ENCODE data around the gene CENPB. TPM values are rescaled to one million over a fixed set of nuclear protein-coding genes. Genes with fewer than 3 reads are reported as not detected.

The CENPB gene
- total RNA-seq, 2 experiments from 2014 or later = 25.1 to 25.3 TPM

- Histone ChIP-seq H3K4me3 (ENCODE audit: low read length) (no peak overlapping the region), H3K27me3 (ENCODE audit: control insufficient read depth in 1 of 2, insufficient read depth in 2 of 2, low read length in 2 of 2) (peaks cover 9 to 12% of the 10 kb centered on the region in 2 experiments), H3K36me3 (ENCODE audit: insufficient read depth, low read length) (no peaks in the 10 kb centered on the region), H3K9me3 (ENCODE audit: control insufficient read depth in 1 of 2, insufficient read depth in 1 of 2, low read length in 2 of 2) (no peaks in the 10 kb centered on the region), H3K27ac (ENCODE audit: low read depth in 1 of 2, low read length in 2 of 2) (no peak overlapping the region), H3K4me1 (ENCODE audit: insufficient read depth, low read length) (peaks cover 34% of the 10 kb centered on the region)
- POLR2A ChIA-PET = interaction anchor here (1.3 to 3.7 kb wide), 5 partner anchors 8 to 41 kb away, joined by 4 to 36 read pairs (median 12); partner anchors contain the start of genes ADISSP, AP5S1 and CENPB
- ATAC-seq (ENCODE audit: poor library complexity) = no peak
- Mint-ChIP-seq H3K9me3 (no peaks in the 10 kb centered on the region), H3K27ac (no peak overlapping the region), H3K36me3 (ENCODE audit: low read depth) (no peaks in the 10 kb centered on the region), H3K4me3 (peak overlapping the region; percentile 38), H3K4me1 (ENCODE audit: low read depth) (peaks cover 38% of the 10 kb centered on the region), H3K27me3 (peaks cover 14% of the 10 kb centered on the region)
- CTCF ChIA-PET = interaction anchor here (1.0 to 3.8 kb wide), 5 partner anchors 8 to 76 kb away, joined by 3 to 17 read pairs (median 6); partner anchors contain the start of genes ADISSP and CENPB
- intact Hi-C loops (cut with DNase I, micrococcal nuclease) = no loop called here
- DNase-seq = peak in 1 of 14 experiments; percentile 29
- TF ChIP-seq CTCF (IDR thresholded peaks at IDR 0.05) = no peak
Observed at GRCh38 chr20:3778976-3779375, 7.6 kb downstream of the CENPB start.

GRCh38 chr20:3777716-3778629, 8.6 kb downstream of the CENPB start:
- Histone ChIP-seq H3K9me3 (ENCODE audit: control insufficient read depth in 1 of 2, insufficient read depth in 1 of 2, low read length in 2 of 2) (no peaks in the 10 kb centered on the region), H3K27me3 (ENCODE audit: control insufficient read depth in 1 of 2, insufficient read depth in 2 of 2, low read length in 2 of 2) (peaks cover 9 to 12% of the 10 kb centered on the region in 2 experiments), H3K4me3 (ENCODE audit: low read length) (peak overlapping the region; percentile 67), H3K4me1 (ENCODE audit: insufficient read depth, low read length) (peaks cover 34% of the 10 kb centered on the region), H3K27ac (ENCODE audit: low read depth in 1 of 2, low read length in 2 of 2) (no peak overlapping the region), H3K36me3 (ENCODE audit: insufficient read depth, low read length) (no peaks in the 10 kb centered on the region)
- POLR2A ChIA-PET = interaction anchor here (1.0 to 3.7 kb wide), 6 partner anchors 9 to 79 kb away, joined by 3 to 36 read pairs (median 10); partner anchors contain the start of genes ADISSP, AP5S1 and CENPB
- no peak overlapping the region for H3K27ac Mint-ChIP-seq
- intact Hi-C loops (cut with DNase I, micrococcal nuclease) = no loop called here
- peaks cover 38% of the 10 kb centered on the region for H3K4me1 Mint-ChIP-seq (ENCODE audit: low read depth)
- CTCF ChIA-PET = interaction anchor here (0.6 to 3.8 kb wide), 7 partner anchors 9 to 77 kb away, joined by 3 to 17 read pairs (median 4); partner anchors contain the start of genes ADISSP, CDC25B and CENPB
- DNase-seq = peak in 6 of 14 experiments; percentile 32 to 66 (median 52)
- ATAC-seq (ENCODE audit: poor library complexity) = peak; percentile 47
- H3K36me3 Mint-ChIP-seq (ENCODE audit: low read depth) = no peaks in the 10 kb centered on the region
- TF ChIP-seq CTCF (IDR thresholded peaks at IDR 0.05) = no peak
- peak overlapping the region; percentile 82 for H3K4me3 Mint-ChIP-seq
- H3K9me3 Mint-ChIP-seq = no peaks in the 10 kb centered on the region
- H3K27me3 Mint-ChIP-seq = peaks cover 14% of the 10 kb centered on the region

GRCh38 chr20:3777381-3777715, 9.2 kb downstream of the CENPB start:
- Histone ChIP-seq H3K27me3 (ENCODE audit: control insufficient read depth in 1 of 2, insufficient read depth in 2 of 2, low read length in 2 of 2) (peaks cover 9 to 12% of the 10 kb centered on the region in 2 experiments), H3K36me3 (ENCODE audit: insufficient read depth, low read length) (no peaks in the 10 kb centered on the region), H3K4me1 (ENCODE audit: insufficient read depth, low read length) (peaks cover 34% of the 10 kb centered on the region), H3K4me3 (ENCODE audit: low read length) (peak overlapping the region; percentile 67), H3K27ac (ENCODE audit: low read depth in 1 of 2, low read length in 2 of 2) (no peak overlapping the region), H3K9me3 (ENCODE audit: control insufficient read depth in 1 of 2, insufficient read depth in 1 of 2, low read length in 2 of 2) (no peaks in the 10 kb centered on the region)
- H3K27me3 Mint-ChIP-seq = peaks cover 14% of the 10 kb centered on the region
- peak in 3 of 14 experiments; percentile 35 to 39 (median 37) for DNase-seq
- intact Hi-C loops (cut with DNase I, micrococcal nuclease) = no loop called here
- H3K4me3 Mint-ChIP-seq = peak overlapping the region; percentile 82
- POLR2A ChIA-PET = interaction anchor here (2.6 to 3.7 kb wide), 3 partner anchors 10 to 43 kb away, joined by 12 to 36 read pairs (median 15); partner anchors contain the start of genes ADISSP, AP5S1 and CENPB
- H3K4me1 Mint-ChIP-seq (ENCODE audit: low read depth) = peaks cover 34% of the 10 kb centered on the region
- H3K36me3 Mint-ChIP-seq (ENCODE audit: low read depth) = no peaks in the 10 kb centered on the region
- CTCF ChIA-PET = interaction anchor here (0.6 to 3.8 kb wide), 6 partner anchors 9 to 1905 kb away, joined by 3 to 17 read pairs (median 4); partner anchors contain the start of genes ADISSP, CDC25B and CENPB
- ATAC-seq (ENCODE audit: poor library complexity) = peak; percentile 49
- no peak overlapping the region for H3K27ac Mint-ChIP-seq
- no peak for TF ChIP-seq CTCF (IDR thresholded peaks at IDR 0.05)
- no peaks in the 10 kb centered on the region for H3K9me3 Mint-ChIP-seq
